KOPT-K1 (cell line): ENCODE results near the gene FCRL2.

Source experiments
- H3K27ac ChIP-seq: fragments of 200-600 bp; sonication (generic); 2 replicates; pipeline ENCODE4 v1.5.1; 2016; ENCODE audit warnings: antibody characterized with exemption, mild to moderate bottlenecking, low read depth, low read length; ENCODE audit not compliant: poor library complexity, severe bottlenecking
- H3K36me3 ChIP-seq: fragments of 200-600 bp; sonication (generic); 2 replicates; pipeline ENCODE4 v1.5.1; 2017; ENCODE audit warnings: antibody characterized with exemption, mild to moderate bottlenecking, low read length, moderate library complexity; ENCODE audit not compliant: insufficient read depth
- H3K9me3 ChIP-seq: fragments of 200-600 bp; sonication (generic); 2 replicates; pipeline ENCODE4 v1.5.1; 2017; ENCODE audit warnings: antibody characterized with exemption, low read length, mild to moderate bottlenecking; ENCODE audit not compliant: insufficient read depth, poor library complexity, severe bottlenecking

The FCRL2 gene, protein sequence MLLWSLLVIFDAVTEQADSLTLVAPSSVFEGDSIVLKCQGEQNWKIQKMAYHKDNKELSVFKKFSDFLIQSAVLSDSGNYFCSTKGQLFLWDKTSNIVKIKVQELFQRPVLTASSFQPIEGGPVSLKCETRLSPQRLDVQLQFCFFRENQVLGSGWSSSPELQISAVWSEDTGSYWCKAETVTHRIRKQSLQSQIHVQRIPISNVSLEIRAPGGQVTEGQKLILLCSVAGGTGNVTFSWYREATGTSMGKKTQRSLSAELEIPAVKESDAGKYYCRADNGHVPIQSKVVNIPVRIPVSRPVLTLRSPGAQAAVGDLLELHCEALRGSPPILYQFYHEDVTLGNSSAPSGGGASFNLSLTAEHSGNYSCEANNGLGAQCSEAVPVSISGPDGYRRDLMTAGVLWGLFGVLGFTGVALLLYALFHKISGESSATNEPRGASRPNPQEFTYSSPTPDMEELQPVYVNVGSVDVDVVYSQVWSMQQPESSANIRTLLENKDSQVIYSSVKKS

DNA sequence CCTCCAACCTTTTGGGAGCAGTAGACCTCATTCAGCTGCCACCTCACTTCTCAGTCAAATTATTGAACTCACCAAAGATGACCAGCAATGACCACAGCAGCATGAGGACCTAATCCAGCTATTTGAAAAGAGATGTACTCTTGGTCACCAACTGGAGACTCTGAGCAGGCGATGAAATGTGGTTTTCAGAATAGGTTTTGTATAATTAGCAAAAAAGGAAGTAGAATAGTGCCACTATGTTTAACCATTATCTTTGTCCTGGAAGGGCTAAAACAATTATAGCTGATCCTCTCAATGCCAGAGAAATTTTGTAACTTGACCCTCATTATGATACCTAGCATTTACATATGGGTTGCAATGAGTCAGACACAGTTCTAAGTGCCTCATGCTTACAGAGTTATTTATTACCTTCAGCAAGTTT lies at the start of gene FCRL2:
TSS of gene FCRL2 (minus strand) at position 162 of the 421 bp plus-strand sequence. CDS start at position 103, 59 bp downstream.
- H3K9me3 ChIP-seq: no peaks in the 10 kb centered on the region
- H3K36me3 ChIP-seq: no peaks in the 10 kb centered on the region
- H3K27ac ChIP-seq: no peak within 1 kb of the TSS

DNA sequence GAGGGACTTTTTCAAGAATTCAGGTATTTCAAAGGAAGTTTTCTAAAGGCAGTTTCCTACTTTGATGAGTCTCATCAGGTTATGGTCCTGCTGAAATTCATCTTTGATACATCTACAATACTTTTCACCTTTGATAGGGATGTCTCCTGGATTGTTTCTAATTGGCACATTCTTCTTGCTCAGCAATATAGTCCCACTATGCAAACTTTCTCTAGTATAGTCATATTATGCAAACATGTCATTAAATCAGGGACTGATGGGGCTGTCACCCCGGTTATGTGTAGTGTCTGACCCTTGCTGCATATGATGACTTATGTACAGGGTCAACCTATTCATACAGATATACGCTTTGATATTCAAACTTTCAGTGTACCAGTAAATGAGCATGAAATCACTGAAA lies 43.4 kb upstream of the FCRL2 start:
- Histone ChIP-seq H3K9me3 (no peaks in the 10 kb centered on the region), H3K27ac (no peak overlapping the region), H3K36me3 (no peaks in the 10 kb centered on the region)

DNA sequence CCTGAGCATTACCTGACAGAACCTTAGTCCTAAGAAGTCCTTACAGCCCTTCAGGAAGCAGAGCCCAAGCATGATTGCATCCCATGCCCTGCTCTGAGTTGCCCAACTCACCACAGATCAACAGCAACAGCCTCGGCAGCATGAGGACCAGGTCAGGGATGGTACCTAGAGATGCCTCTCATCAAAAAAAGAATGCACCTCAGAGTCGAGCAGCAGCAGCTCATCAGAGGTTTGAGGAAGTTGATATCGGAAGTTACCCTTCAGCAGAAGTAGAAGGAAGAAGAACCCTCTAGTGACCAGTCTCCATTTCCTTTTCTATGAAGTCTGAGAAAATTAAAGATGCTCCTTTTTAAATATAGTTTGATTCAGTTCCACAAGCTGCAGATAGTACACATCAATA lies 43.0 kb upstream of the FCRL2 start, which contains the start of gene FCRL1:
TSS of gene FCRL1 (minus strand) at position 225 of the 400 bp plus-strand sequence. CDS start at position 142, 83 bp downstream.
- H3K36me3 ChIP-seq: no peaks in the 10 kb centered on the region
- H3K9me3 ChIP-seq: no peaks in the 10 kb centered on the region
- no peak within 1 kb of the TSS for H3K27ac ChIP-seq

DNA sequence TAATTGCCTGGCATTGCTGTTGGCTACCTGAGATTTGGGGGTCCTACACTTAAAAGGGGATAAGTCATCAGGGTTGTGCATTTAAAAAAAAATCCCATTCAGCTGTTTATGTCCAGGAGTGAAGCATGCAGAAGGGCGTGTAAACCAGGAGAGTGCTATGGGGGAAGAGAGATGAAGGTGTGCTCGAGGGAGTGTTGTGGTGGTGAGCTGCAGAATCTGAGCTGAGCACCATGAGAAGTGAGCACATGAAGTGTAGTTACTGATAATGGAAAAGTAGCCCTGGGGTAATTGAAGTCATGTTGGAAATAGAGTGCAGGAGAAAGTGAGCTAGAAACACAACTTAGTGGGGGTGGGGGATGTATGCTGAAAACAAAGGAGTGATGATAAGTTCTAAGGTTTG lies 42.3 kb upstream of the FCRL2 start:
- H3K9me3 ChIP-seq: no peaks in the 10 kb centered on the region
- H3K36me3 ChIP-seq: no peaks in the 10 kb centered on the region
- no peak overlapping the region for H3K27ac ChIP-seq

DNA sequence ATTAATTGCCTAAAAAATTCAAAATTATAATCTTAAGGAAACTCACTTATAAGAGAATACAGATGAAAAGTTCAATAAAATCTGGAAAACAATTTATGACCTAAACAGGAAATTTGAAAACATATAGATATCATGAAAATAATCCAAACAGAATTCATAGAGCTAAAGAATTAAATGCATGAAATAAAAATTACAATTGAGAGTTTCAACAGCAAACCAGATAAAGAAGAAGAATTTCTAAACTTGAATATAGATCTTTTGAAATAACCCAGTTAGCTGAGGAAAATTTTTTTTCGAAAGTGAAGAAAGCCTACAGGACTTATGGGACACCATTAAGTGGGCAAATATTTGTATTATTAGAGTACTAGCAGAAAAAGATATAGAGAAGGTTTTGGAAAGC lies 36.3 kb upstream of the FCRL2 start:
- Histone ChIP-seq H3K9me3 (peaks cover 21% of the 10 kb centered on the region), H3K36me3 (no peaks in the 10 kb centered on the region), H3K27ac (no peak overlapping the region)

DNA sequence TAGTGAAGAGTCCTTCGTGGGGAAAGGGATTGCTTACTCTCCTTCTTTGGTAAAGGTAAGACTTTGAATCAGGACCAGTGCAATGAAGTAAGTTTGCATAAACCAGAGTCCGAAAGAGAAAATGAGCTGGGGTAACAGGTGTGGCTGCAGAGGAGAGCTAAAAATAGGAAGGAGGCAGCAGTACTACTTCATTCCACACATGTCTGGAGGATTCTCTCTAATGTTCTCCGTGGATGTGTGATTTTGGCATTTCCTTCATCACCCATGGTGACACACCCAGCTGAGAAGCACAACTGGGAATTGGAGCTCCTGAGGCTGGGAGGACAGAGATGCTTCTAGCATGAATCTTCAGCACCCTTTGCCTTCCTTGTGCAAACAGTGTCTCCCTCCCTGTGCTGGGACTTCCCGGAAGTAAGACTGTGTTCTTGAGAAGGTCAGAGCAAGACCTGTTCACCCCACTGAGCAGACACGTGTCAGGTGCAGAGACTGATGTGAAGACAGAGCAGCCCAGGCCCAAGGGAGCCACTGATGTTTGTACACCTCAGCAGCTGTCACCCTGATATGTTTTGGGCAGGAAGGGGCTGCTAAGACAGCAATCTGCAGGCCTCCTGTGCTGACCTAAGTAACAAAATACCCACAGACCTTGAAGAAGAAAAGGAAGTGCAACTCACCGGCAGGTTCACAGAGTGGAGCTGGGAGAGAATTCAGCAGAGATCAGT lies 29.7 kb upstream of the FCRL2 start:
- Histone ChIP-seq H3K27ac (no peak overlapping the region), H3K9me3 (no peaks in the 10 kb centered on the region), H3K36me3 (no peaks in the 10 kb centered on the region)

DNA sequence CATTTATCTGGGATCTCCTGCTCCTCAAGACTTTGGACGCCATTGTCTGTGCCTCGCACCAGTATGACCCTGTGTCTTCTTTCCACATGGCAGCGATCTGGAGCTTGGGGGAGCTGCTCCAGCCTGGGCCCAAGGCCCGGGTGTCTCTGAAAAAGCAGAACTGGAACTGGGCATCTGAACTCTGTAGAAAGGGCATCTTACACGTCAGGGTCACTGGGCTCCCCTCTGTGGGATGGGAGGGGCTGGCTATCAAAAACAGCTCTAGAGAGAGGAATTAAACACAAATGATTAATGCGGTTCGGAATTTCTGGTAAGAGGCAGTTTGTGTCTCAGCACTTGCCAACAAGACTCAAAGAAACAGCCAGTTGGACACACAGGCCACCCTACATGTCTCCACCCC lies 26.9 kb upstream of the FCRL2 start:
- Histone ChIP-seq H3K9me3 (no peaks in the 10 kb centered on the region), H3K36me3 (no peaks in the 10 kb centered on the region), H3K27ac (no peak overlapping the region)

DNA sequence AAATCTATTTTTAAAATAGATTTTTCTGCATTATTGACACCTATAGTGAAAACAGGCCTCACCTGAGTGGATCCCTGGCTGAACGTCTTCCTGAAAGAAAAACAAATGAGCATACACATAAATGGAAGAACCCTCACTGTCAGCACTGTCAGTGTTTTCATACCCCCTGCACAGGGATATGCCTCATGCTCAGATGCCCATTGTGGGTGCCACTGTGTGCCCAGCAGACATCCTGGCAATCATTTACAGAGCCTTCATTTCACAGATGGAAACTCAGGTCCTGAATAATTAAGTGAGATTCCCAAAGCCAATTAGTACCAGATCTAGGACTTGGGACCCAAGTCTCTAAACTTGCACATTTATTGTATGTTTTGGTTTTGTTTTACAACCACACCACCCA lies 23.1 kb upstream of the FCRL2 start:
- no peak overlapping the region for H3K27ac ChIP-seq
- H3K36me3 ChIP-seq: no peaks in the 10 kb centered on the region
- no peaks in the 10 kb centered on the region for H3K9me3 ChIP-seq

DNA sequence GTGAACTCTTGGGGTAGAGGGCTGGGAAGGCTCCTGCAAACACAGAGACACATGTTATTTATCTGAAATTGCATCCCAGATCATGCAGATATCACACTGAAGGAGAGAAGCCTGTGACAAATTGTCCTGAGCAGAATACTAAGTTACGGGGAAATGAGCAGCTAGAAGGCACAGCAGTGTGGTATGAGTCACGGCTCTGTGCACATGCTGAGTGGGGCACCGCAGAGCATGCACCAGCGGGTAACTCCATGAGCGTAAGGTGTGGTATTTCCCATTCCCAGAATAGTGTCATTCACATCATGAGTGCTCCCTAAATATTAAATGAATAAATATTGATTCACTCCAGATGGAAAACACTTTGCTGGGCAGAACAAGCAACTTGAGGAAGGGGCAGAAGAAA lies 21.3 kb upstream of the FCRL2 start:
- peaks cover 11% of the 10 kb centered on the region for H3K9me3 ChIP-seq
- H3K36me3 ChIP-seq: no peaks in the 10 kb centered on the region

DNA sequence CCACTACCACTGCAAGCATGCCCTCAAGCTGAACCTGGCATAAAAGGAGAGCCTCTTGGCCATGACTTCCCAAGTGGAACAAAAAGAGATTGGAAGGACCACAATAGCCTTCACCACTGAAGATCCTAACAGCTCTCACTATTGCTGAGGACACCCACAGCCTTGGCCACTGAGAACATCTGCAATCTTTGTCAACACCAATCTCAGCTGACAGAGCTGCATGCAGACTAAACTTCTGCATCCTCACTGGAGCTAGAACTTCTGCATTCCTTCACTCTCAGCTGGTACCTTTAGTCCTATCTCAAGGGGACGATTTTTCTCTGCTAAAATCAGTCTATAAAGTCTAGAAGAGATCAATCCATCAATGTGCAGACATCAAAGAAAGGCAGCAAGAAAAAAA lies 8.3 kb upstream of the FCRL2 start:
- H3K27ac ChIP-seq: no peak overlapping the region
- no peaks in the 10 kb centered on the region for H3K9me3 ChIP-seq
- H3K36me3 ChIP-seq: no peaks in the 10 kb centered on the region

More for the DNA sequence above, 21.3 kb upstream of the FCRL2 start:
- H3K27ac ChIP-seq: no peak overlapping the region

DNA sequence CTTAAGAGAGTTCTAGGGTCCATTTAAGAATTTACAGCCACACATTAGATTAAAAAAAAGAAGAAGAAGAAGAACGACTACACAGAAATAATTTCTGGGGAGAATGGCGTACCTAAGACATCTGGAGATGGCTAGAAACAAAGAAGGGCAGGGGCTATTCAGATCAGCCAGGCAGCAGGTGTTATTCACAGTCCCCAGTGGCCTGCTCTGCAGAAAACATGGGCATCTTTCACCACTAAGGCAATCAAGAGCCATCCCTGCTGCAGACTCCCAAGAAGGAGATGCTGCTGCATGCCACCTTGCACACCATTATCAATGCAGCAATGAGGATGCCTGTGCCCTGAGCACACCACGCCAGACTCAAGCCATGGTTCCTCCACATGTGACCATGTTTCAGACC lies 7.9 kb upstream of the FCRL2 start:
- H3K27ac ChIP-seq: no peak overlapping the region
- H3K9me3 ChIP-seq: no peaks in the 10 kb centered on the region
- no peaks in the 10 kb centered on the region for H3K36me3 ChIP-seq

DNA sequence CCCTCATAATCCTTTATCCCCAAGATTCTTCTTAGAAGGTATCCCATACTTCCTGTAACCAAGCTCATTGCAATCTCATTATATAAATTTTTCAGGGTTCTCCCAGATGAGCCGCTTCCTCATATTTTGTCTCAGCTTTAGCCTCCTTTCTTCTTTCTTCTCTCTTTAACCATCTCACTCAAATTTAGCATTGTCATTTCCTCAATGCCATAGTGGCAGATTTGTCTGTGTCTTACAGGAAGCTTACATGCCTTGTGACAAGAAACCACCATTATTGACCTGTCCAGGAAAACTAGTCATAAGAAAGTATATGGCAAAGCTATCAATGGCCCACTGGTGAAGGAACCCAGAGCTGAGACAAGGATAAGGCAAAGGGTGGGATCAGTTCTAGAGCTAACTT lies 6.0 kb upstream of the FCRL2 start:
- Histone ChIP-seq H3K36me3 (no peaks in the 10 kb centered on the region), H3K9me3 (no peaks in the 10 kb centered on the region), H3K27ac (no peak overlapping the region)

DNA sequence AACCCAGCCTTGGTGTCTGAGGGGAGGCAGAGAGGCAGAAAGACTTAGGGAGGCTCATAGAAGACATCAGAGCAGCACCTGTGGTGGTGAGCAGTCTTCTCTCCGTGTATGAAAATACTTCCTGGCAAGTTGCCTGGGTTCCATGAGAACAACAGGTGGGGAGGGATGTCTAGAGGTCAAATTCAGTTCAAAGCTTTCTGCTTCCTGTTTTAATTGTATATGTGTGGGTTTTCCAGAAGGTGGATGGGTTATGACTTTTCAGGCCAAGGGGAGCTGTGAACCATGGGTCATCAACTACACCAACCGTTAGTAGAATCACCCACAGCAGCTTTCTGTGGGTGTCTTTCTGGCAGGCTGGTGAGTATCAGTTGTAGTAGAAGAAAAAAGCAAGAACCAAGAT lies 4.1 kb upstream of the FCRL2 start:
- no peak overlapping the region for H3K27ac ChIP-seq
- H3K36me3 ChIP-seq: no peaks in the 10 kb centered on the region
- H3K9me3 ChIP-seq: no peaks in the 10 kb centered on the region

DNA sequence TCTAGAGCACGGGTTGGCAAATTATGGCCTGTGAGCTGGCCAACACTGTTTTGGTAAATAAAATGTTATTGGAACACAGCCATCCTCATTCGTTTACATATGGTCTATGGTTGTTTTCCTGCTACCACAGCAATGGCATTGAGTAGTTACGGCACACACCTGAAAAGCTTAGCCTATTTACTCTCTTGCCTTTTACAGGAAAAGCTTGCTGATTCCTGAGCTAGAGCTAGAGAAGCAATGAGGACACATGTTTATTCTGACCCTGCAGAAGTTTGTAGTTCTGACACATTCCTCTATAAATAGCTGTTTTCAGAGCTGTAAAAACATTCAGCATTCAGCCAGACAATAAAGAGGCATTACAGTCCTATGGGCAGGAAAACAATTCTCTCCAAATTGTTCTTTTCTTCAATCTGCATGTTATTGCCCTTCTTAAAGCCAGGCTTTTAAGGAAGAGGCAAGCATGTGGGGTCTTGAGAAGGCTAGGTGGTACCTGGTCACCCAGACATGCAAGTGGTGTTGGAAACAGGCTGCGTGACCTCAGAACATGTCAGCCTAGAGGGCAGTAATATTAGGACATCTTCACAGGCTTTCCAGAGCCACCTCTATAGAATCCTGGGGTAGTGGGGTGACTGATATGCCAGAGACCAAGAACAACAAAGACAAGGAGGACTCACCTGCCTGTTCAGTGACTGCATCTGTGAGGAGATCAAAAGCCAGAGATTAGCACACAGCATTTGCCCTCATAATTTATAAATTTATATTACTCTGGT lies 1.6 kb downstream of the FCRL2 start:
- no peak overlapping the region for H3K27ac ChIP-seq
- no peaks in the 10 kb centered on the region for H3K36me3 ChIP-seq
- H3K9me3 ChIP-seq: no peaks in the 10 kb centered on the region

DNA sequence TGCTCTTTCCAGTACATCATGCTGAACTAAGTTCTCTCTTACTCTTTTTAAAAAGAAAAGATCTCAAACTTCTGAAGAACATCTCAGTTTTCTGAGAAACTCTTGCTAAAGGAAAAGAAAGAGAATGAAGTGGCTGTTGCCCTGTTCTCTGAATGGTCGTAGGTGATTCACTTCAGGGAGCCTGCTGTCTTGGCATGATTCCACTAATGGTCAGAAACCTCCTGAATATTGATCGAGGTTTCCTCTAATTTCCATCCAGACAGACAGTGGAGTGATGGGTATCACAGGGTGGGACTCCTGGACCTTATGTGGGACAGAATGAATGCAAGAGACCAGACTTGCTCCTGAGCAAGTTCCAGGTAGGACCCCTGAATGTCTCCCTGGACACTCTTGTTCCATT lies 2.5 kb downstream of the FCRL2 start:
- Histone ChIP-seq H3K36me3 (no peaks in the 10 kb centered on the region), H3K9me3 (no peaks in the 10 kb centered on the region), H3K27ac (no peak overlapping the region)
